Activated CD4-positive, alpha-beta memory T cell treated with anti-CD3 and anti-CD28 coated beads, Interleukin-2, amount 10 ng/mL, durations not matched to agents 7 days and 5 days (primary cell): Measurements from ENCODE around the gene CD200. TPM values are rescaled to one million over a fixed set of nuclear protein-coding genes. Genes with fewer than 3 reads are reported as not detected.

ENCODE experiments used
- CTCF ChIA-PET: fragments of 350-600 bp; sonication (Branson Sonifier 250); formaldehyde crosslinking; loops from one replicate; lab custom pipeline; 2021; ENCODE audit warnings: antibody characterized with exemption, inconsistent platforms; lab: Charles Lee
- POLR2A ChIA-PET: fragments of 350-600 bp; sonication (Branson Sonifier 250); formaldehyde crosslinking; loops from one replicate; lab custom pipeline; 2021; ENCODE audit warnings: antibody characterized with exemption; lab: Charles Lee
- DNase-seq: peaks from one replicate; pipeline ENCODE4 v3.0.0-alpha.2; 2020
- H3K27ac Mint-ChIP-seq: one replicate; pipeline ENCODE4 v1.8.0; 2021; ENCODE audit warnings: mild to moderate bottlenecking, mixed read lengths
- H3K27me3 Mint-ChIP-seq: one replicate; pipeline ENCODE4 v1.8.0; 2021; ENCODE audit warnings: mixed read lengths
- H3K36me3 Mint-ChIP-seq: one replicate; pipeline ENCODE4 v1.8.0; 2021; ENCODE audit warnings: low read depth, mixed read lengths
- H3K4me1 Mint-ChIP-seq: one replicate; pipeline ENCODE4 v1.8.0; 2021; ENCODE audit warnings: mixed read lengths
- H3K4me3 Mint-ChIP-seq: one replicate; pipeline ENCODE4 v1.8.0; 2021; ENCODE audit warnings: mild to moderate bottlenecking, mixed read lengths
- H3K9me3 Mint-ChIP-seq: one replicate; pipeline ENCODE4 v1.8.0; 2021; ENCODE audit warnings: mixed read lengths
- total RNA-seq, 2 experiments: library from RNA; stranded (reverse); gene quantifications; one replicate each; pipeline ENCODE4 v1.2.3, GENCODE V29; 2021

The CD200 gene
- total RNA-seq, 2 experiments from 2014 or later: 9.1 to 9.2 TPM

- no peak for DNase-seq
Observed at GRCh38 chr3:112382543-112383160, 49.7 kb downstream of the CD200 start.

GRCh38 chr3:112384769-112385168, 51.8 kb downstream of the CD200 start:
- ChIA-PET CTCF (no interaction called here), POLR2A (no interaction called here)
- DNase-seq: no peak
- Mint-ChIP-seq H3K27ac (no peak overlapping the region), H3K36me3 (peaks cover 3% of the 10 kb centered on the region), H3K27me3 (no peaks in the 10 kb centered on the region), H3K4me3 (no peak overlapping the region), H3K9me3 (no peaks in the 10 kb centered on the region), H3K4me1 (peaks cover 30% of the 10 kb centered on the region)

More at GRCh38 chr3:112382543-112383160, 49.7 kb downstream of the CD200 start:
- Mint-ChIP-seq H3K9me3 (peaks cover 5% of the 10 kb centered on the region), H3K27ac (no peak overlapping the region), H3K4me1 (peaks cover 25% of the 10 kb centered on the region), H3K27me3 (no peaks in the 10 kb centered on the region), H3K4me3 (no peak overlapping the region), H3K36me3 (peaks cover 3% of the 10 kb centered on the region)
- ChIA-PET CTCF (no interaction called here), POLR2A (no interaction called here)

GRCh38 chr3:112388972-112389371, 56.0 kb downstream of the CD200 start:
- no peak for DNase-seq
- H3K4me1 Mint-ChIP-seq: peaks cover 37% of the 10 kb centered on the region
- POLR2A ChIA-PET: no interaction called here
- H3K27ac Mint-ChIP-seq: no peak overlapping the region
- no peaks in the 10 kb centered on the region for H3K27me3 Mint-ChIP-seq
- H3K36me3 Mint-ChIP-seq: peaks cover 7% of the 10 kb centered on the region
- H3K4me3 Mint-ChIP-seq: no peak overlapping the region
- peaks cover 7% of the 10 kb centered on the region for H3K9me3 Mint-ChIP-seq
- CTCF ChIA-PET: interaction anchor here (1.4 kb wide), 1 partner anchor 49 kb away, joined by 7 read pairs; no protein-coding TSS in a partner anchor

- ChIA-PET CTCF (no interaction called here), POLR2A (no interaction called here)
- H3K36me3 Mint-ChIP-seq: peaks cover 7% of the 10 kb centered on the region
Observed at GRCh38 chr3:112389961-112390360, 57.0 kb downstream of the CD200 start.

GRCh38 chr3:112390783-112391641, 58.1 kb downstream of the CD200 start:
- H3K9me3 Mint-ChIP-seq: peaks cover 13% of the 10 kb centered on the region
- no peak for DNase-seq
- no peak overlapping the region for H3K4me3 Mint-ChIP-seq
- POLR2A ChIA-PET: interaction anchor here (0.9 to 1.1 kb wide), 2 partner anchors 25 to 58 kb away, joined by 3 read pairs; partner anchors contain the start of gene CD200
- H3K27ac Mint-ChIP-seq: peak overlapping the region; percentile 17
- peaks cover 28% of the 10 kb centered on the region for H3K4me1 Mint-ChIP-seq
- H3K36me3 Mint-ChIP-seq: peaks cover 4% of the 10 kb centered on the region
- no peaks in the 10 kb centered on the region for H3K27me3 Mint-ChIP-seq
- CTCF ChIA-PET: no interaction called here

More at GRCh38 chr3:112389961-112390360, 57.0 kb downstream of the CD200 start:
- no peak overlapping the region for H3K27ac Mint-ChIP-seq
- H3K4me1 Mint-ChIP-seq: peaks cover 34% of the 10 kb centered on the region
- DNase-seq: no peak
- H3K4me3 Mint-ChIP-seq: no peak overlapping the region
- peaks cover 10% of the 10 kb centered on the region for H3K9me3 Mint-ChIP-seq
- no peaks in the 10 kb centered on the region for H3K27me3 Mint-ChIP-seq

GRCh38 chr3:112391648-112392047, 58.7 kb downstream of the CD200 start:
- Mint-ChIP-seq H3K27me3 (no peaks in the 10 kb centered on the region), H3K9me3 (peaks cover 13% of the 10 kb centered on the region), H3K36me3 (peaks cover 4% of the 10 kb centered on the region), H3K4me1 (peaks cover 28% of the 10 kb centered on the region), H3K27ac (peak overlapping the region; percentile 9), H3K4me3 (no peak overlapping the region)
- POLR2A ChIA-PET: interaction anchor here (1.1 kb wide), 1 partner anchor 59 kb away, joined by 3 read pairs; the partner anchor contains the start of gene CD200
- CTCF ChIA-PET: no interaction called here
- DNase-seq: no peak

- Mint-ChIP-seq H3K4me1 (peaks cover 30% of the 10 kb centered on the region), H3K27ac (no peak overlapping the region), H3K27me3 (no peaks in the 10 kb centered on the region), H3K9me3 (peaks cover 15% of the 10 kb centered on the region), H3K4me3 (no peak overlapping the region), H3K36me3 (peaks cover 4% of the 10 kb centered on the region)
- ChIA-PET POLR2A (no interaction called here), CTCF (no interaction called here)
- no peak for DNase-seq
Observed at GRCh38 chr3:112392393-112393359, 59.7 kb downstream of the CD200 start.

- H3K27me3 Mint-ChIP-seq: no peaks in the 10 kb centered on the region
- peaks cover 28% of the 10 kb centered on the region for H3K4me1 Mint-ChIP-seq
- peaks cover 15% of the 10 kb centered on the region for H3K9me3 Mint-ChIP-seq
- DNase-seq: no peak
- no peak overlapping the region for H3K4me3 Mint-ChIP-seq
- POLR2A ChIA-PET: no interaction called here
- H3K27ac Mint-ChIP-seq: no peak overlapping the region
- peaks cover 4% of the 10 kb centered on the region for H3K36me3 Mint-ChIP-seq
- CTCF ChIA-PET: no interaction called here
Observed at GRCh38 chr3:112393360-112393728, 60.4 kb downstream of the CD200 start.

- ChIA-PET CTCF (interaction anchor here (0.6 kb wide), 1 partner anchor 105 kb away, joined by 3 read pairs; no protein-coding TSS in a partner anchor), POLR2A (no interaction called here)
- Mint-ChIP-seq H3K9me3 (peaks cover 15% of the 10 kb centered on the region), H3K4me3 (no peak overlapping the region), H3K4me1 (peaks cover 24% of the 10 kb centered on the region), H3K27ac (no peak overlapping the region), H3K36me3 (peaks cover 4% of the 10 kb centered on the region), H3K27me3 (no peaks in the 10 kb centered on the region)
- DNase-seq: no peak
Observed at GRCh38 chr3:112394003-112394640, 61.2 kb downstream of the CD200 start.

GRCh38 chr3:112395181-112395895, 62.4 kb downstream of the CD200 start:
- H3K27ac Mint-ChIP-seq: no peak overlapping the region
- CTCF ChIA-PET: interaction anchor here (0.6 kb wide), 1 partner anchor 104 kb away, joined by 3 read pairs; no protein-coding TSS in a partner anchor
- H3K36me3 Mint-ChIP-seq: peaks cover 4% of the 10 kb centered on the region
- H3K4me1 Mint-ChIP-seq: peaks cover 18% of the 10 kb centered on the region
- POLR2A ChIA-PET: no interaction called here
- no peaks in the 10 kb centered on the region for H3K27me3 Mint-ChIP-seq
- H3K4me3 Mint-ChIP-seq: no peak overlapping the region
- H3K9me3 Mint-ChIP-seq: peaks cover 15% of the 10 kb centered on the region
- no peak for DNase-seq

GRCh38 chr3:112395896-112396290, 62.9 kb downstream of the CD200 start:
- no peak for DNase-seq
- CTCF ChIA-PET: no interaction called here
- Mint-ChIP-seq H3K4me3 (no peak overlapping the region), H3K36me3 (peaks cover 4% of the 10 kb centered on the region), H3K4me1 (peaks cover 14% of the 10 kb centered on the region), H3K27me3 (no peaks in the 10 kb centered on the region), H3K27ac (no peak overlapping the region), H3K9me3 (peaks cover 15% of the 10 kb centered on the region)
- POLR2A ChIA-PET: no interaction called here

- Mint-ChIP-seq H3K27ac (no peak overlapping the region), H3K36me3 (peaks cover under 1% of the 10 kb centered on the region), H3K27me3 (no peaks in the 10 kb centered on the region), H3K9me3 (peaks cover 11% of the 10 kb centered on the region), H3K4me1 (peaks cover 5% of the 10 kb centered on the region), H3K4me3 (no peak overlapping the region)
- CTCF ChIA-PET: no interaction called here
- POLR2A ChIA-PET: no interaction called here
- DNase-seq: no peak
Observed at GRCh38 chr3:112397556-112397955, 64.6 kb downstream of the CD200 start.
